ENCODE measurements around the gene EXOC6B.

DNA sequence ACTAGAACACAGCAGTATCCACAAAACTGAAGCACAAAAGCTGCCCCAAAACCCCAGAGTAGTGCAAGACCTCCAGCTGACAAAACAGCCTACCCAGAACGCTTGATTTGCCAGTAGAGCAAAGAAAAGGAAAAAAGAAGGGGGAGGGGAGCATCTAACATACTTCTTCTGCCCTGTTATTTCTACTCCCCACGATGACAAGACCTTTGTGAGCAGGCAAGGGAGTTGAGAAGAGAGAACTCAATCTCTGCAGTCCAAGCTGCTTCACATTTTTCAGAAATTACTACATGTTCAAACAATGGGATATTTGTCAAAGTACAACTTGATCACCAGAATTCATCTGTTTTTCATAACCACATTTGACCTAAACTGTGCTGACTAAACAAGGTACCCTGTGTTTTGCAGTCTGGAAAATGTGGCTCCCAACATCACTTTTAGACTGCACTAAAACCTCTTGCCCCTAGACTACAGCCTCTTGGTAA lies 286.7 kb downstream of the EXOC6B start:
- TF ChIP-seq POLR2A (IDR thresholded peaks at IDR 0.05) (no peak), POLR2AphosphoS5 (IDR thresholded peaks at IDR 0.05) (no peak), EP300 (IDR thresholded peaks at IDR 0.05; ENCODE audit: low read depth) (no peak)
- TF ChIP-seq, protein P1, sequence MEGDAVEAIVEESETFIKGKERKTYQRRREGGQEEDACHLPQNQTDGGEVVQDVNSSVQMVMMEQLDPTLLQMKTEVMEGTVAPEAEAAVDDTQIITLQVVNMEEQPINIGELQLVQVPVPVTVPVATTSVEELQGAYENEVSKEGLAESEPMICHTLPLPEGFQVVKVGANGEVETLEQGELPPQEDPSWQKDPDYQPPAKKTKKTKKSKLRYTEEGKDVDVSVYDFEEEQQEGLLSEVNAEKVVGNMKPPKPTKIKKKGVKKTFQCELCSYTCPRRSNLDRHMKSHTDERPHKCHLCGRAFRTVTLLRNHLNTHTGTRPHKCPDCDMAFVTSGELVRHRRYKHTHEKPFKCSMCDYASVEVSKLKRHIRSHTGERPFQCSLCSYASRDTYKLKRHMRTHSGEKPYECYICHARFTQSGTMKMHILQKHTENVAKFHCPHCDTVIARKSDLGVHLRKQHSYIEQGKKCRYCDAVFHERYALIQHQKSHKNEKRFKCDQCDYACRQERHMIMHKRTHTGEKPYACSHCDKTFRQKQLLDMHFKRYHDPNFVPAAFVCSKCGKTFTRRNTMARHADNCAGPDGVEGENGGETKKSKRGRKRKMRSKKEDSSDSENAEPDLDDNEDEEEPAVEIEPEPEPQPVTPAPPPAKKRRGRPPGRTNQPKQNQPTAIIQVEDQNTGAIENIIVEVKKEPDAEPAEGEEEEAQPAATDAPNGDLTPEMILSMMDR (IDR thresholded peaks at IDR 0.05), result no peak
